ENCODE results near the gene LCP2.

The LCP2 gene

GRCh38 chr5:170294556-170294955, 3.0 kb downstream of the LCP2 start:
- DNase-seq, result no peak

DNA sequence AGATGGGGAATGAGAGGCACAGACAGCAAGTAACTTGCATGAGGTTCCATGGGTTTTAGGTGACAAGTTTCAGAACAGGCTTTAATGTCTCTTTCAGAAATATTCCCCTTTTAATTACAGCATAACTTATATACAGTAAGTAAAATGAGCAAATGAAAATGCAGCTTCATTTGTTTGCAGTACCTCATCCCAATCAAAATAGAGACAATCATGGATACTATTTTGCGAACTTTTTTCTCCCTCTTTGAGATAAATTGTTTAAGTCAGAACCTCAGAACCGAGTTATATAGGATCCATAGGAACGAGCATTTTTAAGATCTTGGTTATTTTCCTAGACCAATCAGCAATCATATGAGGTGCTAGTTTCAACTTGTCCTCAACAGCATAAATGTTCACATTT, 3.5 kb downstream of the LCP2 start:
- DNase-seq, result no peak

- no peak for DNase-seq
Measured at GRCh38 chr5:170293273-170293672, 4.3 kb downstream of the LCP2 start.

GRCh38 chr5:170292179-170293104, 5.1 kb downstream of the LCP2 start:
- DNase-seq, result no peak

DNA sequence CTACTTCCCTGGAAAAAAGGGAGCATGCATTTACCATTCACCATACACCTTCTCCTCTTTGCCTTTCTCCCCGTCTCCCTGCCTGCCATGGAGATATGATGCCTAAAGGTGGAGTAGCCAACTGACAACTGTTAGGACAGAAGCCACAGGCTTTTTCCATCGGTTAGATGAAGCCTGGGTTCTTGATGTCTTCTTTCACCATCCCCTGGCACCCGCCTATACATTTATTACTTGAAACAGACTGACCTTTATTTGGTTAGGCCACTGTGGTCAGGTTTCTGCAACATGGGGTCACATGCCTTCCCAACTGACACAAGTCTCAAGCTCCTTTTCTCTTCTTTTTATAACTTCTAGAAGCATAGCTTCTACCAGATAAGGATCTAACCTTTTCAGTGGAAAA, 7.1 kb downstream of the LCP2 start:
- no peak for DNase-seq

- no peak for DNase-seq
Measured at GRCh38 chr5:170289764-170290163, 7.8 kb downstream of the LCP2 start.

GRCh38 chr5:170289121-170289520, 8.5 kb downstream of the LCP2 start:
- no peak for DNase-seq

GRCh38 chr5:170288551-170288950, 9.0 kb downstream of the LCP2 start:
- DNase-seq, result no peak

GRCh38 chr5:170288151-170288550, 9.4 kb downstream of the LCP2 start:
- no peak for DNase-seq

DNA sequence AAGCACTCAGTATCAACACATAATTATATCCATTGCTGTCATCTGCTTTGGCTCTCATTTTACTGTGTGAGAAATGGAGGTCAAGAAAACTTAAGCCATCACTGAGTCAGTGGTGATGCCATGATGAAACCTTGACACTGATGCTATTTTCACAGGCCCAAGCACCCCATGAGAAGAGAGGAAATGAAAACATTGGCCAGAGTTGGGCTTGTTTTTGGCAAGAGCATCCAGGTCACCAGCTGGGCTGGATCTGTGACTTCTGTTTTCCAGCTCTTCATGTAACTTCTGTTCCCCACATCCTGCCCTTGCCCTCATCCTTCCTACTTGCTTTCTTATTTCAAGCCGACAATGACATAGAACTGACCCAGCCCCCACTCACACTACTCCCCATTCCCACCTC, 10.0 kb downstream of the LCP2 start:
- no peak for DNase-seq

- no peak for DNase-seq
Measured at GRCh38 chr5:170286386-170286925, 11.1 kb downstream of the LCP2 start.

GRCh38 chr5:170285181-170285580, 12.4 kb downstream of the LCP2 start:
- DNase-seq, result no peak

GRCh38 chr5:170284231-170284630, 13.3 kb downstream of the LCP2 start:
- DNase-seq, result no peak

DNA sequence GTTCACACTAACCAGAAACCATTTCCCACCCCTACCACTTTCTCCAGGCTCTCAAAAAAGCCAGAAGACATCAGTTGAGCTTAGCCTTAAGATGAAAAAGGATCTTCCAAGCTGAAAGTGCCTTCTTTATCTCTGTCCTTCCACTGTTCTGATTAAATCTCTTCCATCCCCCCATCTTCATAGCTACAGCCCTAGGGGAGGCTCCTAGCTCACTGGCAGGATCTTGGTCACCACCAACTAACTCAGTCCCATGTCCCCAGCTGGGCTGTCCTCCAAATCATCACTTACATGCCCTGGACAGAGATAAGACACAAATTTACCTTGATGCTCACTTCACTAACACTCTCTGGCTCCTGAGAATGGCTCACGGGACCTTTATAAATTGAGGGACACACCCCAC, 14.3 kb downstream of the LCP2 start:
- no peak for DNase-seq

DNA sequence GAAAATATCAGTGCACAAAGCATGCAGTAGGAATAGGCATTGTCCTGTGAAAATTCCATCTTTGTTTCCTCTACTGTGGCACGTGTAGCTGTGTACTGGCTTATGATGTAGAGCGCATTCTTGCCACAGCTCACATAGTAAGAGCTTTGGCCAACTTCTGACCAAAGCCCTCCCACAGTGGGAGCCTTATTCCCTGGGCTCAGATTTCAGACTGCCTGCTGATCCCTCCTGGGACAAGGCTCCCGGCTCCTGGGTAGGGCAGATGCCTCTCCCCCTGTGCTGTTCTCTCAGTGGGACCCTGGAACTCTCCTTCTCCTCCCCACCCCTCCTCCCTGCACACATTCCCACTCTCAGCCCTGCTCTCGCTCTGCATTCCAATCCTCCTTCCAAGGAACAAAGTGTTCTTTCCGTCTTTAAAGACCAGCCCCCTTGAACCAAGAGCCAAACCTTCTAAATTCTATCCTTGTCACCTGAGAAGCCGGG, 17.5 kb downstream of the LCP2 start:
- no peak for DNase-seq

- no peak for DNase-seq
Measured at GRCh38 chr5:170279459-170279817, 18.1 kb downstream of the LCP2 start.

DNA sequence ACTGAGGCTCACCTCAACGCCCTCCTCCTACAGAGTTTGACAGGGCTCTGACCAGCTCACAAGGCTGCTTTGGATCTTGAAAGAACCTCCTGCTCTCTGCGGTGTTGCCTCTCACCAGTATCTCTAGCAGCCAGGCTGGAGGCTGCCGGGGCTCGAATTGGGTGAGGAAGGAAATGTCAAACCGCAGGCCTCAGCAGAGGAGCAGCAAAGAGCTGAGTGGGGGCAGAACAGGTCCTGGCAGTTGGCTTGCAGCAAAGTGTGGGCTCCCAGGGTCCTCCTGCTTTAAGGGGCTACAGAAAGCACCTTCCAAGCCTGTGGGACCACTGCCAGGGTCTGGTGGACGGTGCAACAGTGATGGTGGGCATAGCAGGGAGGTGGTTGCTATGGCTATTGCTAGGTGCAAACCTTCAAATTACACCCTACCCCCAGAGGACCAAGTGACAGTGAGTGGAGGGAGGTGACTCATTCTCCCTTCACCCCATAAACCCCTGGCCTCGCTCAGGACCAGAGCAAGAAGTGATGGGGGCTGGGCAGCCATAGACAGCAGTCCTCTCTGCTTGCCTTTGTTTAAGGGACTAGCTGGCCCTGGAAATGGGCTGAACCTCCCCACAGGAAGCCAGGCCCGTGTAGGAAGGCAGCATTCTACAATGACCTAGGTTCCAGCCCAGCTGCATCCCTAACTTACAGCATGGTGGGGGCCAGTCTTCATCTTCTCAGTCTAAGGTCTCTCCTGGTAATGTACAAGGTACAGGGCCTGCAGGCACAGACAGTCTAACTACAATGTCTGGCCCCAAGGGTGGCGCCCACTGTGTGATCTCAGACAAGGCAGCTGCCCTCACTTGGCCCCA, 18.7 kb downstream of the LCP2 start:
- DNase-seq, result no peak

- DNase-seq, result no peak
Measured at GRCh38 chr5:170277867-170278281, 19.7 kb downstream of the LCP2 start.

- DNase-seq, result no peak
Measured at GRCh38 chr5:170276140-170276539, 21.4 kb downstream of the LCP2 start.

- DNase-seq, result no peak
Measured at GRCh38 chr5:170275376-170275994, 22.1 kb downstream of the LCP2 start.

- no peak for DNase-seq
Measured at GRCh38 chr5:170273968-170274710, 23.4 kb downstream of the LCP2 start.
